Body of pancreas (tissue), 4 donors: ENCODE measurements around the gene KRTAP12-4.

Experiments used
- CTCF ChIP-seq, 7 experiments: fragments of 450-650 bp in 4 of 7; fragments of 200-600 bp in 3 of 7; sonication (generic) in 3 of 7; IDR thresholded peaks; one replicate each; pipeline ENCODE4 v1.5.1; 2016 to 2019; ENCODE audit warnings: antibody characterized with exemption in 7 of 7
- POLR2A ChIP-seq, 3 donors: fragments of 450-650 bp; IDR thresholded peaks; one replicate each; pipeline ENCODE4 v1.6.1; 2016; ENCODE audit warnings: antibody characterized with exemption in 3 of 3, mild to moderate bottlenecking in 2 of 3

GRCh38 chr21:44615911-44616590 lies 38.4 kb downstream of the KRTAP12-4 start:
- TF ChIP-seq CTCF (IDR thresholded peaks at IDR 0.05): no peak
- TF ChIP-seq POLR2A (IDR thresholded peaks at IDR 0.05): no peak
